ENCODE results near the gene FAM43B. TPM values are rescaled to one million over a fixed set of nuclear protein-coding genes. Genes with fewer than 3 reads are reported as not detected.
A peak's percentile ranks its signal among the peaks of the same experiment; 100 is the strongest.

Gene FAM43B
- total and polyA plus RNA-seq, 4 donors = 0.20 to 0.67 (median 0.29) TPM

DNA sequence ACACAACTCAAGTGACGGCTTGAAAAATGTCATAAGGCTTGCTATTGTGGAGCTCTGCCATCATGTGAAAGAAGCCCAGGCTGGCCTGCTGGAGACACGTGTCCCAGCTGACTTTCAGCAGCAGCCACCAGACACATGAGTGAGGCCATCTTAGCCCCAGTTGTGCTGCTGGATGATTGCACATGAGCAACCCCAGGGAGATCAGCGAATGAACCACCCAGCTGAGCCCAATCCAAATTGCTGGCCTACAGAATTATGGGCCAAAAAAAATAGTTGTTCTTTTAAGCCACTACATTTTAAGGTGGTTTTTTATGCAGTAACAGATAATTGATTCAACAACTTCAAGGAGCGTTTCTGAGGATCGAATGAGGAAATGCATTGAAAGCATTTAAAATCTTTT, 19.1 kb downstream of the FAM43B start:
- Histone ChIP-seq H3K36me3 (ENCODE audit: control insufficient read depth in 4 of 4, insufficient read depth in 4 of 4, low read length in 4 of 4) (no peaks in the 10 kb centered on the region), H3K27ac (ENCODE audit: low read depth in 1 of 2, low read length in 1 of 2) (no peak overlapping the region), H3K4me3 (no peak overlapping the region), H3K4me1 (ENCODE audit: control insufficient read depth in 5 of 5, insufficient read depth in 5 of 5, low read length in 5 of 5) (no peaks in the 10 kb centered on the region), H3K9me3 (ENCODE audit: control insufficient read depth in 4 of 4, insufficient read depth in 3 of 4, low read length in 3 of 4) (peaks cover 0 to 5% (median 4%) of the 10 kb centered on the region in 4 donors), H3K9ac (ENCODE audit: insufficient read depth in 1 of 2, low read length in 2 of 2) (no peak overlapping the region), H3K27me3 (ENCODE audit: control insufficient read depth in 3 of 3, insufficient read depth in 3 of 3, low read length in 2 of 3) (peaks cover 3 to 5% (median 3%) of the 10 kb centered on the region in 3 donors)
- TF ChIP-seq, protein P1, sequence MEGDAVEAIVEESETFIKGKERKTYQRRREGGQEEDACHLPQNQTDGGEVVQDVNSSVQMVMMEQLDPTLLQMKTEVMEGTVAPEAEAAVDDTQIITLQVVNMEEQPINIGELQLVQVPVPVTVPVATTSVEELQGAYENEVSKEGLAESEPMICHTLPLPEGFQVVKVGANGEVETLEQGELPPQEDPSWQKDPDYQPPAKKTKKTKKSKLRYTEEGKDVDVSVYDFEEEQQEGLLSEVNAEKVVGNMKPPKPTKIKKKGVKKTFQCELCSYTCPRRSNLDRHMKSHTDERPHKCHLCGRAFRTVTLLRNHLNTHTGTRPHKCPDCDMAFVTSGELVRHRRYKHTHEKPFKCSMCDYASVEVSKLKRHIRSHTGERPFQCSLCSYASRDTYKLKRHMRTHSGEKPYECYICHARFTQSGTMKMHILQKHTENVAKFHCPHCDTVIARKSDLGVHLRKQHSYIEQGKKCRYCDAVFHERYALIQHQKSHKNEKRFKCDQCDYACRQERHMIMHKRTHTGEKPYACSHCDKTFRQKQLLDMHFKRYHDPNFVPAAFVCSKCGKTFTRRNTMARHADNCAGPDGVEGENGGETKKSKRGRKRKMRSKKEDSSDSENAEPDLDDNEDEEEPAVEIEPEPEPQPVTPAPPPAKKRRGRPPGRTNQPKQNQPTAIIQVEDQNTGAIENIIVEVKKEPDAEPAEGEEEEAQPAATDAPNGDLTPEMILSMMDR (IDR thresholded peaks at IDR 0.05; ENCODE audit: control extremely low read depth, extremely low read depth) = no peak
- 85 to 89% methylated on average over 5 of the region's 5 CpGs for WGBS, 2 donors
- ATAC-seq (ENCODE audit: insufficient read depth, low FRiP score) = no peak
- no peak for DNase-seq

DNA sequence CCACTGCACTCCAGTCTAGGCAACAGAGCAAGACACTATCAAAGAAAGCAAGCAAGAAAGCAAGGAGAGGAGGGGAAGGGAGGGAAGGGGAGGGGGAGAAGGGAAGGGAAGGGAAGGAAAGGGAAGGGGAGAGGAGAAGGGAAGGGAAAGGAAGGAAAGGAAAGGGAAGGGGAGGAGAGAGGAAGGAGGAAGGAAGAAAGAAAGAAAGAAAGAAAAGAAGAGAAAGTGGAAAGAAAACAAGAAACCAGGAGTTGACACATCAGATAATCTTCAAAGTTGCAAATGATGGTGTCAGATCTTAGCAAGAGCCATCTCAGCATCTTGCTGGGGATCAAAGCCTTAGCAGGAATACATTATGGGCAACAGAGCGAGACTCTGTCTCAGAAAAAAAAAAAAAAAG, 21.6 kb downstream of the FAM43B start:
- Histone ChIP-seq H3K27ac (ENCODE audit: low read depth in 1 of 2, low read length in 1 of 2) (no peak overlapping the region), H3K27me3 (ENCODE audit: control insufficient read depth in 3 of 3, insufficient read depth in 3 of 3, low read length in 2 of 3) (peaks cover 3 to 5% (median 3%) of the 10 kb centered on the region in 3 donors), H3K9me3 (ENCODE audit: control insufficient read depth in 4 of 4, insufficient read depth in 3 of 4, low read length in 3 of 4) (peaks cover 0 to 5% (median 4%) of the 10 kb centered on the region in 4 donors), H3K4me3 (no peak overlapping the region), H3K9ac (ENCODE audit: insufficient read depth in 1 of 2, low read length in 2 of 2) (no peak overlapping the region), H3K4me1 (ENCODE audit: control insufficient read depth in 5 of 5, insufficient read depth in 5 of 5, low read length in 5 of 5) (no peaks in the 10 kb centered on the region), H3K36me3 (ENCODE audit: control insufficient read depth in 4 of 4, insufficient read depth in 4 of 4, low read length in 4 of 4) (no peaks in the 10 kb centered on the region)
- ATAC-seq (ENCODE audit: insufficient read depth, low FRiP score) (no peak), DNase-seq (no peak)
- TF ChIP-seq, protein P1 (IDR thresholded peaks at IDR 0.05; ENCODE audit: control extremely low read depth, extremely low read depth) = no peak
- WGBS, 2 donors = 58 to 71% methylated on average over 1 of the region's 1 CpG

DNA sequence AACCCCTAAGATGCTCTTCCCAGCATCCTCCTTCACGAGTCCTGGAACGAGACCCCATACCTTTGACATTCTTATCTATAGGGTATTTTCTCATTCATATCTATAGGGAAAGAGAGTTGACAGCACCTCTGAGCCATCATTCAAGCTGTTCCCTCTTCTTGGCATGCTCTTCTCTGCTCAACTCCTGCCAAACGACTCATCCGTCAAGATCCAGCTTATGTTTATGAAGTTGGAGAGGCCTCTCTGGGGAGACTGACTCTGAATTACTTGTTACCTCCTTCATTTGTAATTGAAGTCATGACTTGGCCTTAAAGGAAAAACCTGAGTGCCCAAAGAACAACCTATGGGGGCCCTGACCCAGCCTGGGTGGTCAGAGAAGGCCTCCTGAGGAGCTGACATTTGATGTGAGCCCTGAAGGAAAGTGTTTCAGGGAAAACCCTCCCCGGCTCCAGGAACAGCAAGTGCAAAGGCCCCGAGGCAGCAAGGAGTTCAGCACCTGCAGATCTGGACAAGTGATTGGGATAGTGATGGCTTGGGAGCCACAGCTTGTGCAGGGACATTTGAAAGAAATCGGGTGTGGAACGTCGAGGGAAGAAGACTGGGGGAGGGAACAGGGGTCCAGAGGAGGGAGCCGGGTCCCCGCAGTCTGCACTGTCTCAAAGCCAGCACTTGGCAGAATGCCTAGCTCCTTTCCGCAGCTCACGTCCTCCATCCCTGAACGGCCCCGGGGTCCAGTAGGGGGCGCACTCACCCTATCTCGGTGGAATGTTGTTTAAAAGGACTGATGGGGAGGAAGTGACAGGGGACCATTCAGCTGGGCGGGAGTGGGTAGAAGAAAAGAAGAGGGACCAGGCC, 22.5 kb downstream of the FAM43B start:
- TF ChIP-seq, protein P1 (IDR thresholded peaks at IDR 0.05; ENCODE audit: control extremely low read depth, extremely low read depth) = peak; percentile 54
- H3K36me3 ChIP-seq (ENCODE audit: control insufficient read depth in 4 of 4, insufficient read depth in 4 of 4, low read length in 4 of 4) = no peaks in the 10 kb centered on the region
- 24 to 28% methylated on average over 18 of the region's 18 CpGs for WGBS, 2 donors

More for the DNA sequence above, 22.5 kb downstream of the FAM43B start:
- peak; percentile 68 to 83 (median 79) for DNase-seq
- Histone ChIP-seq H3K4me3 (no peak overlapping the region), H3K9ac (ENCODE audit: insufficient read depth in 1 of 2, low read length in 2 of 2) (no peak overlapping the region), H3K9me3 (ENCODE audit: control insufficient read depth in 4 of 4, insufficient read depth in 3 of 4, low read length in 3 of 4) (peaks cover 0 to 4% (median 3%) of the 10 kb centered on the region in 4 donors), H3K27ac (ENCODE audit: low read depth in 1 of 2, low read length in 1 of 2) (no peak overlapping the region), H3K27me3 (ENCODE audit: control insufficient read depth in 3 of 3, insufficient read depth in 3 of 3, low read length in 2 of 3) (peaks cover 0 to 5% (median 0%) of the 10 kb centered on the region in 3 donors), H3K4me1 (ENCODE audit: control insufficient read depth in 5 of 5, insufficient read depth in 5 of 5, low read length in 5 of 5) (no peaks in the 10 kb centered on the region)
- no peak for ATAC-seq (ENCODE audit: insufficient read depth, low FRiP score)
